Measurements from ENCODE around the gene MINDY1. TPM values are rescaled to one million over a fixed set of nuclear protein-coding genes. Genes with fewer than 3 reads are reported as not detected.
A peak's percentile ranks its signal among the peaks of the same experiment; 100 is the strongest.

MINDY1 gene
- total and polyA plus RNA-seq, 10 of the 15 experiments (the other 5 are each of a cell fraction or from before 2014, with no cell fraction given), result 0.48 to 8.8 (median 5.0) TPM

GRCh38 chr1:151008244-151009205, 1.8 kb upstream of the MINDY1 start, which contains the start of gene PRUNE1 (continued):
- TF ChIP-seq SIN3A (IDR thresholded peaks at IDR 0.05; ENCODE audit: low read depth, low read length), result 0 out of 2 replicates have a peak, but pooled peaks have one; percentile 27
- no peak for TF ChIP-seq BCL11A (IDR thresholded peaks at IDR 0.05; ENCODE audit: low read depth, low read length)
- TF ChIP-seq MXI1 (IDR thresholded peaks at IDR 0.05; ENCODE audit: low read depth, low read length), result no peak; the same call in 1 of the 2 replicates
- TF ChIP-seq NKRF (conservative IDR thresholded peaks at IDR 0.05), result peak; percentile 30; the same call in 1 of the 2 replicates
- no peak for TF ChIP-seq ZNF274 (IDR thresholded peaks at IDR 0.05; ENCODE audit: insufficient read depth, insufficient read length)
- TF ChIP-seq NR2F1 (conservative IDR thresholded peaks at IDR 0.05), result peak; percentile 94
- TF ChIP-seq IRF3 (IDR thresholded peaks at IDR 0.05), result no peak
- TF ChIP-seq TAF1 (IDR thresholded peaks at IDR 0.05; ENCODE audit: borderline replicate concordance, low read depth, low read length), result no peak
- TF ChIP-seq BMI1 (IDR thresholded peaks at IDR 0.05; ENCODE audit: borderline replicate concordance), result no peak
- no peak for TF ChIP-seq CBFB (IDR thresholded peaks at IDR 0.05; ENCODE audit: low read depth)
- TF ChIP-seq E2F8 (IDR thresholded peaks at IDR 0.05; ENCODE audit: low read depth, partially characterized antibody), result no peak
- no peak for TF ChIP-seq WRNIP1 (IDR thresholded peaks at IDR 0.05; ENCODE audit: borderline replicate concordance, low read depth, low read length)
- no peak for TF ChIP-seq SMC3 (IDR thresholded peaks at IDR 0.05; ENCODE audit: borderline replicate concordance, low read length)
- no peak for TF ChIP-seq FOS (IDR thresholded peaks at IDR 0.05; ENCODE audit: borderline replicate concordance, extremely low read depth, insufficient read length)
- TF ChIP-seq CHD2 (IDR thresholded peaks at IDR 0.05; ENCODE audit: borderline replicate concordance, low read depth, low read length), result peak; percentile 72; the same call in 1 of the 2 replicates
- TF ChIP-seq SIX5 (IDR thresholded peaks at IDR 0.05; ENCODE audit: low read depth, low read length, severe bottlenecking), result peak; percentile 83
- no peak for TF ChIP-seq ATF3 (IDR thresholded peaks at IDR 0.05; ENCODE audit: borderline replicate concordance, extremely low read depth, low read depth, low read length)
- no peak for TF ChIP-seq HDAC6 (IDR thresholded peaks at IDR 0.05; ENCODE audit: unreplicated experiment)
